Ovary (tissue), 9 donors: ENCODE measurements around the gene PLB1. TPM values are rescaled to one million over a fixed set of nuclear protein-coding genes. Genes with fewer than 3 reads are reported as not detected.

Experiments
- DNase-seq, 5 donors: peaks; one replicate each; pipeline ENCODE4 v3.0.0-alpha.2; 2019 to 2020
- H3K27ac ChIP-seq, 2 donors: fragments of 200-600 bp; one replicate each; pipeline versions ENCODE4 v1.5.1 to v1.8.0; 2019 to 2022
- H3K27me3 ChIP-seq: fragments of 200-600 bp; one replicate; pipeline ENCODE4 v1.8.0; 2022
- H3K36me3 ChIP-seq: fragments of 200-600 bp; sonication (generic); one replicate; pipeline ENCODE4 v1.5.1; 2019
- H3K4me1 ChIP-seq: one replicate; pipeline ENCODE4 v1.8.1; 2013; ENCODE audit warnings: mild to moderate bottlenecking, moderate library complexity; ENCODE audit not compliant: insufficient read depth
- H3K4me3 ChIP-seq: fragments of 200-600 bp; sonication (generic); one replicate; pipeline ENCODE4 v1.5.1; 2017
- H3K9me3 ChIP-seq, 2 donors: fragments of 200-600 bp in 1 of 2; sonication (generic) in 1 of 2; one replicate each; pipeline versions ENCODE4 v1.5.1 to v1.8.1; 2013 to 2019; ENCODE audit warnings: mild to moderate bottlenecking in 1 of 2, moderate library complexity in 1 of 2
- EP300 ChIP-seq: sonication (generic); formaldehyde crosslinking; IDR thresholded peaks from one replicate; pipeline ENCODE4 v1.6.1; 2017; ENCODE audit warnings: antibody characterized with exemption
- POLR2A ChIP-seq: fragments of 450-650 bp; IDR thresholded peaks from one replicate; pipeline ENCODE4 v1.6.1; 2017; ENCODE audit warnings: antibody characterized with exemption, mild to moderate bottlenecking, moderate library complexity
- WGBS, 3 donors: extraction: QIAGEN DNeasy Blood & Tissue Kit in 1 of 3; methylation state at CpG; one replicate each; pipeline versions ENCODE4 v1.1.5 to v1.1.7; 2013 to 2017; 5-methylcytosine and 5-hydroxymethylcytosine counted together
- intact Hi-C, 4 donors: fragments of 100-400 bp; cut with DNase I; formaldehyde crosslinking; loops; one replicate each; pipeline versions ENCODE4 v1.11.0 to v1.15.1; 2022 to 2023
- polyA plus RNA-seq, 2 donors: library from polyadenylated mRNA; stranded (reverse); fragments of 200-250 nt in 1 of 2; fragments of 350-450 nt in 1 of 2; fragmentation: Illumina TruSeq in 1 of 2; extraction: RNeasy Lipid Tissue Mini Kit (QIAGEN cat#74804) in 1 of 2; gene quantifications; one replicate each; pipeline ENCODE4 v1.2.3, GENCODE V29; 2013 to 2014
- total RNA-seq, 7 donors: library from RNA; depleted of rRNA in 2 of 7; stranded (reverse); fragments of >200 nt in 2 of 7; fragmentation: NEBNext Ultra II Directional in 3 of 7; extraction: Animal tissue kit (Norgen Biotek cat#: 25700) in 3 of 7; gene quantifications; one replicate each; pipeline versions ENCODE4 v1.1.0 to v1.2.4, GENCODE V29; 2016 to 2023
- TF ChIP-seq, protein P1 (sequence below), 3 donors: fragments of 450-650 bp in 2 of 3; fragments of 200-600 bp in 1 of 3; IDR thresholded peaks; one replicate each; pipeline versions ENCODE4 v1.5.1 to v1.8.0; 2016 to 2022; ENCODE audit warnings: antibody characterized with exemption in 3 of 3, mild to moderate bottlenecking in 1 of 3
- donor health status: DM: no; HTN: no; CAD: no; lungs with moderate emphysema.
- donor health status: DM: no; HTN: no; CAD: no.
- donor health status: Bipolar disorder and iron deficiency.
- donor health status: DM: yes; HTN: yes; CAD: no.
- donor health status: DM: no; HTN: no; CAD: no.
- donor health status: DM: yes; HTN: yes; CAD: no.

The PLB1 gene
- total and polyA plus RNA-seq, 9 donors: 0.99 to 9.3 (median 2.7) TPM

DNA sequence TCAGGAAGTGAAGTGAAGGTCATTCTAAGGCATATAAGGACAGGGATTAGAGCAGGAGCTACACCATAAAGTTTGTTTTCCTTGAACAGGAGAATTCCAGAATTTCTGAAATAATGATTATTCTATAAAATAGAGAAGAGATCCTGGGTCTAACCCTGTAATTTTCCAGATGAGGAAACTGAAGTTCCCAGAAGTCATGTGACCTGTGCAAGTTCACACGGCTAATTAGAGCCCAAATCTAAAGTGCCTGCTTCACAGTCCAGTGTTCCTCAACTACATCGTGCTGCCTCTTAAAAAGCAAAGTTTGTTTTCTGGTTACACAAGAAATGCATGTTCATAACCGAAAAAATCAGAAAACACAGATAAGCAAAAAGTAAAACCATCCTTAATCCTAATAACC is 34.9 kb downstream of the PLB1 start:
- Histone ChIP-seq H3K4me3 (no peak overlapping the region), H3K27me3 (no peaks in the 10 kb centered on the region), H3K36me3 (no peaks in the 10 kb centered on the region), H3K9me3 (no peaks in the 10 kb centered on the region), H3K4me1 (no peaks in the 10 kb centered on the region), H3K27ac (no peak overlapping the region)
- DNase-seq: no peak
- intact Hi-C loops: no loop called here
- WGBS, 3 donors: 51 to 73% (median 56%) methylated on average over 3 of the region's 3 CpGs
- TF ChIP-seq, protein P1, sequence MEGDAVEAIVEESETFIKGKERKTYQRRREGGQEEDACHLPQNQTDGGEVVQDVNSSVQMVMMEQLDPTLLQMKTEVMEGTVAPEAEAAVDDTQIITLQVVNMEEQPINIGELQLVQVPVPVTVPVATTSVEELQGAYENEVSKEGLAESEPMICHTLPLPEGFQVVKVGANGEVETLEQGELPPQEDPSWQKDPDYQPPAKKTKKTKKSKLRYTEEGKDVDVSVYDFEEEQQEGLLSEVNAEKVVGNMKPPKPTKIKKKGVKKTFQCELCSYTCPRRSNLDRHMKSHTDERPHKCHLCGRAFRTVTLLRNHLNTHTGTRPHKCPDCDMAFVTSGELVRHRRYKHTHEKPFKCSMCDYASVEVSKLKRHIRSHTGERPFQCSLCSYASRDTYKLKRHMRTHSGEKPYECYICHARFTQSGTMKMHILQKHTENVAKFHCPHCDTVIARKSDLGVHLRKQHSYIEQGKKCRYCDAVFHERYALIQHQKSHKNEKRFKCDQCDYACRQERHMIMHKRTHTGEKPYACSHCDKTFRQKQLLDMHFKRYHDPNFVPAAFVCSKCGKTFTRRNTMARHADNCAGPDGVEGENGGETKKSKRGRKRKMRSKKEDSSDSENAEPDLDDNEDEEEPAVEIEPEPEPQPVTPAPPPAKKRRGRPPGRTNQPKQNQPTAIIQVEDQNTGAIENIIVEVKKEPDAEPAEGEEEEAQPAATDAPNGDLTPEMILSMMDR (IDR thresholded peaks at IDR 0.05): no peak
- TF ChIP-seq EP300 (no peak), POLR2A (no peak)

DNA sequence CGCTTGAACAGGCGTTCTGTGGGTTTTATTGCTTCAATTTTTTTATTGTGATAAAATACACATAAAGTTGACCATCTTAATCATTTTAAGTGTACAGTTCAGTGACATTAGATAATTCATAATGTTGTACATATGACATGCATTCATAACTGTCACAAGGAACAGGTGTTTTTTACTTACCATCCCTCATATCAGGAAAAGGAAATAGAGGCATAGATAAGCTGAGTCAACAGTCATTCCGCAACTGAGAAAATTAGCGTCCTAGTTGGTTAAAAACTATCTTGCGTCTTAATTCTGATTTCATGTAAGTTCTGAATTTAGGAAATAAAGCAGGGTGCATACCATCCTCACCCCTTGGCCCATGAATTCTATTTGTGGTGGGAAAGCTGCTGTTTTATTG is 36.5 kb downstream of the PLB1 start:
- no peak for TF ChIP-seq POLR2A
- no peak for TF ChIP-seq EP300
- TF ChIP-seq, protein P1 (IDR thresholded peaks at IDR 0.05): no peak
- intact Hi-C loops: no loop called here

DNA sequence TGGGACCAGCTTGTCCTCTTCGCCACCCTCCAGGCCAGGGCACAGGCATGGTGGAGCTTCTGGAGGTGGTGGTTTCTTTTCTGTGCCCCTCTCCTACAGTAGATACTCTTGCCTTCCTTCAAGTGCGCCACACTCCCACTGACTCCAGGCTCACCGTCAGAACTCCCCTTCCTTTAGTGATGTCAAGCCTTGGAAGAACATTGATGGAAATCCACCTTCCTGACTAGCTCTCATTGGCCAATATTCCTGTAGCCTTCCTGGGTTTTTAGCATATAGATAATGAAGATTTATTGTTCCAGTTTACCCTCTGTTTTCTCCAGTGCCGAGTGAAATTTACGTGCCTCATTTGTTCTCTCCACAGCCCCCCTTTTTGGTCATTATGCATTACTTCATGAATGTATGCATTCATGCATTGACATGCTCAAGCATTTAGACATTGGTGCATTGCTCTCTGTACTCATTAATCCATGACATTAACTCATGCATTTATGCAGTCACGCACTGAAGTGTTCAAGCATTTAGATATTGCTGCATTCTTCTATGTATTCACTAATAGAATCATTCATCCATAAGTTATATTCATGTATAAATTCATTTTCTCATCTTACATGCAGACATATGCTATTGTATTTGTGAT is 37.3 kb downstream of the PLB1 start:
- intact Hi-C loops: no loop called here

More for the DNA sequence above, 36.5 kb downstream of the PLB1 start:
- Histone ChIP-seq H3K4me3 (no peak overlapping the region), H3K4me1 (no peaks in the 10 kb centered on the region), H3K36me3 (no peaks in the 10 kb centered on the region), H3K27ac (no peak overlapping the region), H3K27me3 (no peaks in the 10 kb centered on the region), H3K9me3 (no peaks in the 10 kb centered on the region)
- no peak for DNase-seq
- 59 to 78% (median 73%) methylated on average over 5 of the region's 5 CpGs for WGBS, 3 donors

DNA sequence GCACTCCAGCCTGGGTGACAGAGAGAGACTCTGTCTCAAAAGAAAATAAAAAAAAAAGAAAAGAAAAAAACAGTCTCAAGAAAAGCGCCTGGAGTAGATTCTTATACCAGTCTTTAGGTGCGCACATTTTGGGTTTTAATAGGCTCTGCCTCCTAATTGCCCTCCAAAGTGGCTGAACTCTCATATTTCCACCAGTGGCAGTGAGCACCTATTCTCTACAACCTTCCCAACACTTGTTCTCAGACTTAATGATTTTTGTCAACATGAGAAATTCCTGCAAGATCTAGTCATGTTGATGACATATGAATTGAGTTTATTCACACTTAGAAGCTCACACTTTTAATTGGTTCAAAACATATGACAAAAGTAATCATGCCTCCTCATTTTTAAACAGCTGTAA is 39.0 kb downstream of the PLB1 start:
- DNase-seq: no peak
- Histone ChIP-seq H3K27me3 (no peaks in the 10 kb centered on the region), H3K9me3 (no peaks in the 10 kb centered on the region), H3K27ac (no peak overlapping the region), H3K4me3 (no peak overlapping the region), H3K36me3 (no peaks in the 10 kb centered on the region), H3K4me1 (no peaks in the 10 kb centered on the region)
- intact Hi-C loops: no loop called here
- WGBS, 3 donors: 56 to 93% (median 92%) methylated on average over 2 of the region's 2 CpGs
- TF ChIP-seq POLR2A: no peak
- no peak for TF ChIP-seq EP300
- TF ChIP-seq, protein P1 (IDR thresholded peaks at IDR 0.05): no peak

More for the DNA sequence above, 37.3 kb downstream of the PLB1 start:
- WGBS, 3 donors: 56 to 60% (median 58%) methylated on average over 6 of the region's 6 CpGs
- Histone ChIP-seq H3K4me3 (no peak overlapping the region), H3K27ac (no peak overlapping the region), H3K36me3 (no peaks in the 10 kb centered on the region), H3K27me3 (no peaks in the 10 kb centered on the region), H3K4me1 (no peaks in the 10 kb centered on the region), H3K9me3 (no peaks in the 10 kb centered on the region)
- TF ChIP-seq, protein P1 (IDR thresholded peaks at IDR 0.05): no peak
- TF ChIP-seq POLR2A (no peak), EP300 (no peak)
- no peak for DNase-seq
